SK-N-MC (cell line): Measurements from ENCODE around the gene ANKS3.

ENCODE experiments used
- DNase-seq: peaks from one replicate; pipeline ENCODE4 v3.0.0-alpha.2; 2011; ENCODE audit warnings: low read depth, low spot score
- H3K27ac ChIP-seq: fragments of 200-600 bp; sonication (generic); 2 replicates; pipeline ENCODE4 v1.5.1; 2016; ENCODE audit warnings: mixed run types
- H3K36me3 ChIP-seq: fragments of 200-600 bp; sonication (generic); 2 replicates; pipeline ENCODE4 v1.6.1; 2017; ENCODE audit warnings: antibody characterized with exemption, low read length, mixed read lengths; ENCODE audit not compliant: insufficient read depth
- H3K4me3 ChIP-seq: fragments of 200-600 bp; sonication (generic); 2 replicates; pipeline ENCODE4 v1.5.1; 2016
- H3K9ac ChIP-seq: fragments of 200-600 bp; sonication (generic); 2 replicates; pipeline ENCODE4 v1.8.0; 2017; ENCODE audit warnings: mixed run types, mixed read lengths; ENCODE audit not compliant: insufficient read length
- H3K9me3 ChIP-seq: fragments of 200-600 bp; sonication (generic); 2 replicates; pipeline ENCODE4 v1.6.1; 2017; ENCODE audit warnings: low read depth, mild to moderate bottlenecking, antibody characterized with exemption, low read length, moderate library complexity, mixed read lengths
- EZH2 ChIP-seq: fragments of 200-600 bp; sonication (generic); IDR thresholded peaks from one replicate; pipeline ENCODE4 v1.6.1; 2017; ENCODE audit warnings: antibody characterized with exemption
- FOXP2 ChIP-seq: optimal IDR thresholded peaks from 2 replicates; pipeline ENCODE3; 2011; ENCODE audit warnings: mild to moderate bottlenecking, moderate library complexity; ENCODE audit not compliant: insufficient read depth; ENCODE audit errors: extremely low read length, control extremely low read depth
- POLR2AphosphoS5 ChIP-seq: IDR thresholded peaks from 2 replicates; pipeline ENCODE4 v1.6.1; 2012; ENCODE audit warnings: mild to moderate bottlenecking, low read depth, low read length, borderline replicate concordance

The ANKS3 gene

DNA sequence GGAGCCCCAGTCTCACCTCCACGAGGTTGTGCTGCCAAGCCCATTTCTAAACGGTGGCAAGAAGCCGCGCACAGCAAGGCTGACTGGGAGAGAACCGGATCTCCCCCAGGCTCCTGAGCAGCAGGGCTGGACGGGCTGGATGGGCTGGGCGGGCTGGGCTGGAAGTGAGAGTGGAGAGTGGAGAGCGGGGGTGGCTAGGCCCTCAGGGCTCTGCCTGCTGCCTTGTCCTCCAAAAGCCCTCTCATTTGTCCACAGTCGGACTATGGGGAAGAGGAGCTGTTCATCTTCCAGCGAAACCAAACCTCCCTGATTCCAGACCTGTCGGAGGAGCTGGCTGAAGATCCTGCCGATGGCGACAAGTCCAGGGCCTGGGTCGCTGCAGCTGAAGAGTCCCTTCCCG, 3.5 kb upstream of the ANKS3 start:
- no peak overlapping the region for H3K27ac ChIP-seq
- no peak for DNase-seq
- no peaks in the 10 kb centered on the region for H3K36me3 ChIP-seq
- TF ChIP-seq FOXP2 = no peak
- no peak overlapping the region for H3K9ac ChIP-seq
- H3K9me3 ChIP-seq = no peaks in the 10 kb centered on the region
- H3K4me3 ChIP-seq = no peak overlapping the region

GRCh38 chr16:4736546-4736945, 2.5 kb upstream of the ANKS3 start:
- TF ChIP-seq POLR2AphosphoS5 = no peak
- no peak for TF ChIP-seq EZH2
- TF ChIP-seq FOXP2 = no peak
- no peak for DNase-seq
- H3K9ac ChIP-seq = no peak overlapping the region
- H3K27ac ChIP-seq = no peak overlapping the region
- no peak overlapping the region for H3K4me3 ChIP-seq
- H3K36me3 ChIP-seq = no peaks in the 10 kb centered on the region
- H3K9me3 ChIP-seq = no peaks in the 10 kb centered on the region

DNA sequence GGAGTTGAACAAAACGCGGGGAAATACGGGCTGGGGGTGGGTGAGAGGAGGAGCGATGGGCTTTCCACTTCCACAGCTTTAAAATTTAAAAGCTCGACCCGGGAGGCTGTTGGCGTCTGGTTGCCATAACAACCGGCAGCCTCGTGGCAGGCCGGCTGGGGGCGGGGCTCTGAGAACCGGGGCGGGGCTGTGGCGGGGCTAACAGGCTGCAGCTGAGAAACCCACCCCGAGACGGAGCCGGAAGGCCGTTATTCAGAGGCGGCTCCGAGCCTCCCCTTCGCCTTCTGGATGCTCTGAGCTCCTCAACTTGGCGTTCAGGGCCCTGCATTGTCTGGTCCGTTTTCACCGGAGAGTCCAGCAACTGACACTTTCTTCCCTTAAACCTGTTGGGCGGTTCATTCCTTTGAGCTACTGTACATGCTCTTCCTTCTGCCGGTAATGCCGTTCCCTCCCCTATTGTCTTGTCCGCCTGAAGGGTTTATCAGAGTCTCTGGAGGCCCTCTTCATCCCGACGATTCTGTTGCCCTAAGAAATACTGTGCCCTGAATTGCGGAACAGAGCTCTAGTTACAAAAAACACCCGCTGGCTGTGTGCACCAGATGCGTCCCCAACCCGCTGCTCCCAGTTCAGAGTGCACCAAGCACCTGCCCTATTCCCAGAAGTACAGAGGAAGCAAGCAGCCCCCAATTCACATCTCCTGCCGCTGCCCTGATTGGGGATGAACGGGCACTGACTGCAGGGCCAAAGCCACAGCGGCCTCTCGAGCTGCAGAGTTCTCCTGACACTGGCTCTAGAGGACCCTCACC, 862 bp upstream of the ANKS3 start:
- Histone ChIP-seq H3K36me3 (no peaks in the 10 kb centered on the region; the same call in 1 of the 2 replicates), H3K27ac (peak overlapping the region; percentile 78), H3K4me3 (peak overlapping the region; percentile 93), H3K9ac (peak overlapping the region; percentile 92), H3K9me3 (no peaks in the 10 kb centered on the region)
- peak; percentile 18 for DNase-seq
- TF ChIP-seq EZH2 (no peak), POLR2AphosphoS5 (0 out of 2 replicates have a peak, but pooled peaks have one; percentile 47), FOXP2 (no peak)

- Histone ChIP-seq H3K4me3 (peak overlapping the region; percentile 93), H3K9ac (peak overlapping the region; percentile 92), H3K36me3 (peaks cover 3% of the 10 kb centered on the region; the same call in 1 of the 2 replicates), H3K9me3 (no peaks in the 10 kb centered on the region), H3K27ac (peak overlapping the region; percentile 78)
- TF ChIP-seq FOXP2 (no peak), POLR2AphosphoS5 (no peak), EZH2 (no peak)
- DNase-seq = no peak
Measured at GRCh38 chr16:4733747-4734062, 366 bp downstream of the ANKS3 start.

GRCh38 chr16:4733211-4733742, 794 bp downstream of the ANKS3 start:
- Histone ChIP-seq H3K27ac (no peak overlapping the region), H3K36me3 (peaks cover 6% of the 10 kb centered on the region; the same call in 1 of the 2 replicates), H3K9ac (peak overlapping the region; percentile 92), H3K4me3 (peak overlapping the region; percentile 93), H3K9me3 (no peaks in the 10 kb centered on the region)
- no peak for TF ChIP-seq FOXP2
- TF ChIP-seq POLR2AphosphoS5 = no peak
- TF ChIP-seq EZH2 = no peak
- no peak for DNase-seq

- Histone ChIP-seq H3K9me3 (no peaks in the 10 kb centered on the region), H3K9ac (no peak overlapping the region), H3K4me3 (no peak overlapping the region), H3K27ac (no peak overlapping the region), H3K36me3 (peaks cover 11% of the 10 kb centered on the region; the same call in 1 of the 2 replicates)
- no peak for DNase-seq
- no peak for TF ChIP-seq EZH2
- TF ChIP-seq FOXP2 = no peak
- no peak for TF ChIP-seq POLR2AphosphoS5
Measured at GRCh38 chr16:4729876-4730275, 4.2 kb downstream of the ANKS3 start.

DNA sequence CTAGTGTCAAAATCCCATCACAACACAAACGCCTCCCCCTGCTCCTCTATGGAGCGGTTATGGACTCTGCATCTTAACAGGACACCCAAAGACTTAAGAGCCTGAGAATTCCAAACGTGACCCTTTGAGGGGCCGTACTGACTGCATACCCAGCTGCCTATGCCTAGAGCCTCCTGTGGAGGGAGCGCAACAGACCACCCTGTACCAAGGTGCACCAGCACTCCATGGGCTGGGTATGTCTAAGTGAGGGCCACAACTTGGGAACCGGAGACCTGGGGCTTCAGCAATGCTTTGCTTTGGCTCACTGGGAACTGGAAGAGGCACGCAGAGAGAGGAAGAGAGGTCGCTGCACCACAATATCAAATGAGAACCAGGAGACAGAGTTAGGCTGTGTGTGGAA, 5.4 kb downstream of the ANKS3 start:
- no peak overlapping the region for H3K4me3 ChIP-seq
- no peak for DNase-seq
- no peak for TF ChIP-seq FOXP2
- no peak for TF ChIP-seq EZH2
- H3K36me3 ChIP-seq = peaks cover 11% of the 10 kb centered on the region; the same call in 1 of the 2 replicates
- no peaks in the 10 kb centered on the region for H3K9me3 ChIP-seq
- H3K27ac ChIP-seq = no peak overlapping the region
- no peak overlapping the region for H3K9ac ChIP-seq

DNA sequence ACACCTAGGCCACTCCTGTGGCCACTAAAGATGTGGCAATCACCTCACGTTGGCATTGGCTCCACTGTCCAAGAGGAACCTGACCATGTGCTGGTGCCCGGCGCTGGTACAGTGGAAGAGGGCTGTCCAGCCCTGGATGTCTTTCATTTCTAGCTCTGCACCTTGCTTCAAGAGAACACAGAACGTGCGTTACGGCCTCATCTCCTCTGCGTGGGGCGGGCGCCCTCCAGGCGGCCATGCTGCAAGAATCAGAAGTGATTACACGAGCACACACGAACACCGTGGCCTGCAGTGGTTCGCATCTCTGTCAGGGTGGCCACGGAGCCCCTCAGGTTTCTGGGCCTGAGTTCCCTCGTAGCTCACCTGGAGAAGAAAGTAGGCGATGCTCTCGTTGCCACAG, 7.5 kb downstream of the ANKS3 start:
- Histone ChIP-seq H3K4me3 (no peak overlapping the region), H3K9ac (no peak overlapping the region), H3K27ac (no peak overlapping the region), H3K9me3 (no peaks in the 10 kb centered on the region), H3K36me3 (peaks cover 11% of the 10 kb centered on the region; the same call in 1 of the 2 replicates)
- DNase-seq = no peak
- TF ChIP-seq POLR2AphosphoS5 = no peak
- no peak for TF ChIP-seq EZH2
- no peak for TF ChIP-seq FOXP2
